H9 (cell line): Measurements from ENCODE around the gene FBLN1. TPM values are rescaled to one million over a fixed set of nuclear protein-coding genes. Genes with fewer than 3 reads are reported as not detected.

Source experiments
- DNase-seq: peaks from one replicate; pipeline ENCODE4 v3.0.0-alpha.2; 2017
- H2AFZ ChIP-seq: one replicate; pipeline ENCODE4 v1.6.1; 2013; ENCODE audit warnings: mild to moderate bottlenecking, low read length, control low read depth, moderate library complexity
- H2AK5ac ChIP-seq: 2 replicates; pipeline ENCODE4 v1.6.1; 2013; ENCODE audit warnings: low read length, control low read depth, mixed read lengths; ENCODE audit not compliant: insufficient read length
- H2BK120ac ChIP-seq: one replicate; pipeline ENCODE4 v1.6.1; 2013; ENCODE audit warnings: low read depth, mild to moderate bottlenecking, low read length, control low read depth, inconsistent platforms; ENCODE audit not compliant: poor library complexity, severe bottlenecking
- H2BK12ac ChIP-seq: 2 replicates; pipeline ENCODE4 v1.6.1; 2013; ENCODE audit warnings: low read length, control low read depth, mixed read lengths, low read depth; ENCODE audit not compliant: insufficient read length
- H2BK15ac ChIP-seq: 2 replicates; pipeline ENCODE4 v1.6.1; 2013; ENCODE audit warnings: low read depth, low read length, control low read depth
- H2BK20ac ChIP-seq: one replicate; pipeline ENCODE4 v1.6.1; 2013; ENCODE audit warnings: low read depth, mild to moderate bottlenecking, low read length, control low read depth, inconsistent platforms; ENCODE audit not compliant: poor library complexity, severe bottlenecking
- H2BK5ac ChIP-seq: 2 replicates; pipeline ENCODE4 v1.6.1; 2013; ENCODE audit warnings: low read length, control low read depth, mixed read lengths; ENCODE audit not compliant: insufficient read length
- H3K14ac ChIP-seq: 2 replicates; pipeline ENCODE4 v1.6.1; 2013; ENCODE audit warnings: low read length, control low read depth; ENCODE audit not compliant: insufficient read depth
- H3K18ac ChIP-seq: 2 replicates; pipeline ENCODE4 v1.6.1; 2013; ENCODE audit warnings: low read depth, mild to moderate bottlenecking, mixed read lengths, low read length, control low read depth; ENCODE audit not compliant: insufficient read length
- H3K23ac ChIP-seq: 2 replicates; pipeline ENCODE4 v1.6.1; 2013; ENCODE audit warnings: low read length, control low read depth, mixed read lengths, low read depth; ENCODE audit not compliant: insufficient read length
- H3K23me2 ChIP-seq: 2 replicates; pipeline ENCODE4 v1.6.1; 2013; ENCODE audit warnings: low read depth, mild to moderate bottlenecking, mixed read lengths, low read length, control low read depth; ENCODE audit not compliant: insufficient read length, poor library complexity, severe bottlenecking
- H3K27ac ChIP-seq: 2 replicates; pipeline ENCODE4 v1.5.1; 2013; ENCODE audit warnings: low read length, control low read depth, mixed read lengths, low read depth; ENCODE audit not compliant: insufficient read length
- H3K27me3 ChIP-seq: 2 replicates; pipeline ENCODE4 v1.6.1; 2013; ENCODE audit warnings: low read length, control low read depth, inconsistent platforms; ENCODE audit not compliant: insufficient read depth
- H3K4ac ChIP-seq: 2 replicates; pipeline ENCODE4 v1.6.1; 2013; ENCODE audit warnings: low read depth, mild to moderate bottlenecking, control low read depth, inconsistent platforms, low read length, moderate library complexity
- H3K4me1 ChIP-seq: 2 replicates; pipeline ENCODE4 v1.6.1; 2013; ENCODE audit warnings: low read length, control low read depth, inconsistent platforms; ENCODE audit not compliant: insufficient read depth
- H3K4me2 ChIP-seq: 2 replicates; pipeline ENCODE4 v1.6.1; 2013; ENCODE audit warnings: low read length, control low read depth, mixed read lengths; ENCODE audit not compliant: insufficient read length, insufficient read depth
- H3K56ac ChIP-seq: 2 replicates; pipeline ENCODE4 v1.6.1; 2013; ENCODE audit warnings: low read depth, mild to moderate bottlenecking, mixed read lengths, low read length, control low read depth; ENCODE audit not compliant: insufficient read length
- H3K79me1 ChIP-seq: 2 replicates; pipeline ENCODE4 v1.6.1; 2013; ENCODE audit warnings: low read depth, mild to moderate bottlenecking, moderate library complexity, low read length, control low read depth, inconsistent platforms; ENCODE audit not compliant: insufficient read depth, poor library complexity, severe bottlenecking
- H3K79me2 ChIP-seq: 2 replicates; pipeline ENCODE4 v1.6.1; 2013; ENCODE audit warnings: low read length, control low read depth, inconsistent platforms; ENCODE audit not compliant: insufficient read depth
- H3K9ac ChIP-seq: 2 replicates; pipeline ENCODE4 v1.6.1; 2013; ENCODE audit warnings: low read length, control low read depth, mixed read lengths; ENCODE audit not compliant: insufficient read length; ENCODE audit errors: extremely low read depth
- H3K9me3 ChIP-seq: one replicate; pipeline ENCODE4 v1.6.1; 2013; ENCODE audit warnings: low read depth, low read length, inconsistent platforms; ENCODE audit not compliant: control insufficient read depth
- H3T11ph ChIP-seq: one replicate; pipeline ENCODE4 v1.6.1; 2013; ENCODE audit warnings: mild to moderate bottlenecking, low read length, control low read depth, inconsistent platforms
- H4K20me1 ChIP-seq: one replicate; pipeline ENCODE4 v1.6.1; 2013; ENCODE audit not compliant: control insufficient read depth, insufficient read length, insufficient read depth
- H4K5ac ChIP-seq: 2 replicates; pipeline ENCODE4 v1.6.1; 2013; ENCODE audit warnings: low read depth, mild to moderate bottlenecking, mixed read lengths, low read length, control low read depth; ENCODE audit not compliant: insufficient read length
- H4K8ac ChIP-seq: replicated peaks from 2 replicates; pipeline ENCODE4 v1.6.1; 2013; ENCODE audit warnings: low read length, control low read depth, mixed read lengths, low read depth; ENCODE audit not compliant: insufficient read length
- H4K91ac ChIP-seq: 2 replicates; pipeline ENCODE4 v1.6.1; 2013; ENCODE audit warnings: low read depth, mild to moderate bottlenecking, moderate library complexity, mixed read lengths, low read length, control low read depth; ENCODE audit not compliant: insufficient read length
- H3K27ac Mint-ChIP-seq, 3 experiments: 2 replicates in 2 of 3; 3 replicates in 1 of 3; pipeline ENCODE4 v1.8.0; 2020 to 2021; ENCODE audit warnings: mixed read lengths in 3 of 3, mild to moderate bottlenecking in 1 of 3, moderate library complexity in 1 of 3
- H3K27me3 Mint-ChIP-seq: 2 replicates; pipeline ENCODE4 v1.8.0; 2021; ENCODE audit warnings: low read depth, mild to moderate bottlenecking, moderate library complexity, mixed read lengths
- H3K36me3 Mint-ChIP-seq, 3 experiments: 2 replicates in 2 of 3; 3 replicates in 1 of 3; pipeline ENCODE4 v1.8.0; 2020 to 2021; ENCODE audit warnings: low read depth in 3 of 3, mixed read lengths in 3 of 3; ENCODE audit not compliant: insufficient read depth in 1 of 3
- H3K4me1 Mint-ChIP-seq, 2 experiments: 2 replicates each; pipeline ENCODE4 v1.8.0; 2020; ENCODE audit warnings: mixed read lengths in 2 of 2
- H3K4me3 Mint-ChIP-seq, 2 experiments: 2 replicates in 1 of 2; 3 replicates in 1 of 2; pipeline ENCODE4 v1.8.0; 2020 to 2021; ENCODE audit warnings: mild to moderate bottlenecking in 2 of 2, mixed read lengths in 2 of 2, moderate library complexity in 1 of 2
- H3K9me3 Mint-ChIP-seq, 2 experiments: 2 replicates in 1 of 2; 3 replicates in 1 of 2; pipeline ENCODE4 v1.8.0; 2020; ENCODE audit warnings: mild to moderate bottlenecking in 2 of 2, mixed read lengths in 2 of 2, moderate library complexity in 1 of 2
- CTCF ChIP-seq: fragments of 200-600 bp; sonication (generic); conservative IDR thresholded peaks from 3 replicates; pipeline ENCODE4 v1.8.0; 2021; ENCODE audit warnings: antibody characterized with exemption, mild to moderate bottlenecking
- WGBS: extraction: QIAGEN DNeasy Blood & Tissue Kit; methylation state at CpG from one replicate; pipeline ENCODE4 v1.1.7; 2013; ENCODE audit warnings: missing lambda C conversion rate, low lambda C conversion rate, mixed read lengths; ENCODE audit not compliant: insufficient read length; ENCODE audit errors: extremely low coverage; 5-methylcytosine and 5-hydroxymethylcytosine counted together
- total RNA-seq: library from RNA; stranded (reverse); gene quantifications from 2 replicates; pipeline ENCODE4 v1.2.1, GENCODE V29; 2021

FBLN1 gene
- total RNA-seq, 1 experiment from 2014 or later = 140 TPM

- no peak for TF ChIP-seq CTCF
- H3K4me3 Mint-ChIP-seq = no peak overlapping the region
- Histone ChIP-seq H2BK20ac (no peak overlapping the region), H3K14ac (no peak overlapping the region), H2AK5ac (no peak overlapping the region), H3K23ac (no peak overlapping the region), H2BK5ac (no peak overlapping the region), H3K4me2 (no peak overlapping the region), H2BK12ac (no peak overlapping the region), H2BK15ac (no peak overlapping the region), H3K18ac (no peak overlapping the region), H3K27me3 (no peaks in the 10 kb centered on the region), H2AFZ (no peak overlapping the region), H4K20me1 (no peaks in the 10 kb centered on the region), H3K9me3 (no peaks in the 10 kb centered on the region), H4K91ac (no peak overlapping the region), H3K79me1 (no peaks in the 10 kb centered on the region), H3K4ac (no peak overlapping the region), H3K27ac (no peak overlapping the region), H3K56ac (no peak overlapping the region), H3K9ac (no peak overlapping the region), H2BK120ac (no peak overlapping the region), H3K23me2 (no peaks in the 10 kb centered on the region), H4K5ac (no peak overlapping the region), H3K4me1 (no peaks in the 10 kb centered on the region; the same call in 1 of the 2 replicates), H4K8ac (no peak overlapping the region), H3T11ph (no peak overlapping the region), H3K79me2 (no peaks in the 10 kb centered on the region)
- peak overlapping the region in 2 of 3 experiments; percentile 10 to 34; a peak in 2 of 7 replicates for H3K27ac Mint-ChIP-seq
- WGBS = no CpG with 5 or more reads among the region's 14 CpGs
- H3K36me3 Mint-ChIP-seq = peaks cover 3 to 10% (median 3%) of the 10 kb centered on the region in 3 experiments; a peak in 5 of 7 replicates
- peaks cover 12 to 17% of the 10 kb centered on the region in 2 experiments for H3K4me1 Mint-ChIP-seq
- DNase-seq = no peak
- H3K9me3 Mint-ChIP-seq = no peaks in the 10 kb centered on the region
- no peaks in the 10 kb centered on the region; the same call in none of the 2 replicates for H3K27me3 Mint-ChIP-seq
These were observed 98.4 kb downstream of the FBLN1 start for GRCh38 chr22:45600790-45601730.
